ENCODE data around the gene KDM4D.

GRCh38 chr11:94993400-94993943, 20.0 kb downstream of the KDM4D start:
- TF ChIP-seq REST (IDR thresholded peaks at IDR 0.05; ENCODE audit: insufficient read depth in 1 of 2, low read depth in 2 of 2, low read length in 2 of 2) (no peak), POLR2AphosphoS5 (IDR thresholded peaks at IDR 0.05; ENCODE audit: low read depth, low read length) (no peak), TAF1 (IDR thresholded peaks at IDR 0.05; ENCODE audit: borderline replicate concordance, insufficient read depth, low read length) (no peak), FOXP2 (optimal IDR thresholded peaks at IDR 0.05; ENCODE audit: borderline replicate concordance, extremely low read depth, extremely low read length, insufficient read depth) (no peak), SIN3A (IDR thresholded peaks at IDR 0.05; ENCODE audit: borderline replicate concordance, insufficient read depth, low read length) (no peak)

Data from PFSK-1 (cell line).